Measurements from ENCODE around the gene WNT7A.

WNT7A gene

GRCh38 chr3:13767896-13768295, 112.0 kb downstream of the WNT7A start:
- no peak for DNase-seq

DNA sequence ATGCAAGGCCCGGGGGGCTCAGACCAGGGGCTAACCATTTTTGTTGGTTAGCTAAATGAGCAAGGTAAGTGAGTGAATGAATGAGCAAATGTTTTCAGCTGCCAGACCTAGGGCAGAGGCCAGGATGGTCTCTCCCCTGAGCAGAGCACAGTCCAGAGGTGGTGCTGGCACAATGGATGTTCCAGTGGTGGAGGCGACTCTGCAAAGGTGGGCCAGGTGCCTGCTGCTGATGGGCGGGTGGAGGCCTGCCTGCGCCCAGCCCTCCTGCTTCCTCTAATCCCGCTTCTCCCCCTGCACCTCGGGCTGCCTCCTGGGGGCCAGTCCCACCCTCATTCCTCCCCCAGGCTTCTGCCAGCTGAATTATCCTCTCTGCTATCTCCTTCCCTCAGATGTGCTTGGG, 112.8 kb downstream of the WNT7A start:
- DNase-seq: no peak
